Measurements from ENCODE around the gene TSPAN13. TPM values are rescaled to one million over a fixed set of nuclear protein-coding genes. Genes with fewer than 3 reads are reported as not detected.

The TSPAN13 gene
- total RNA-seq, 6 donors from 2014 or later = 16.8 to 178 (median 139) TPM

- Histone ChIP-seq H3K27ac (no peak overlapping the region), H3K9me3 (no peaks in the 10 kb centered on the region), H3K27me3 (no peaks in the 10 kb centered on the region), H3K4me3 (no peak overlapping the region), H3K4me1 (peaks cover 0 to 3% (median 0%) of the 10 kb centered on the region in 4 donors), H3K36me3 (no peaks in the 10 kb centered on the region)
- WGBS, 2 donors = 73 to 75% methylated on average over 1 of the region's 1 CpG
- TF ChIP-seq POLR2A (IDR thresholded peaks at IDR 0.05) (no peak), POLR2AphosphoS5 (IDR thresholded peaks at IDR 0.05) (no peak), EP300 (IDR thresholded peaks at IDR 0.05) (no peak), CTCF (IDR thresholded peaks at IDR 0.05) (no peak)
- ATAC-seq (ENCODE audit: low FRiP score in 2 of 2) (no peak), DNase-seq (no peak)
Measured at GRCh38 chr7:16817536-16817935, 64.0 kb downstream of the TSPAN13 start.

- no peak for ATAC-seq (ENCODE audit: low FRiP score in 2 of 2)
- Histone ChIP-seq H3K27me3 (no peaks in the 10 kb centered on the region), H3K36me3 (no peaks in the 10 kb centered on the region), H3K4me3 (no peak overlapping the region), H3K9me3 (no peaks in the 10 kb centered on the region), H3K4me1 (no peaks in the 10 kb centered on the region), H3K27ac (no peak overlapping the region)
- WGBS, 2 donors = 85 to 92% methylated on average over 3 of the region's 3 CpGs
- no peak for TF ChIP-seq EP300 (IDR thresholded peaks at IDR 0.05)
- no peak for TF ChIP-seq POLR2AphosphoS5 (IDR thresholded peaks at IDR 0.05)
- no peak for TF ChIP-seq CTCF (IDR thresholded peaks at IDR 0.05)
- no peak for TF ChIP-seq POLR2A (IDR thresholded peaks at IDR 0.05)
- no peak for DNase-seq
Measured at GRCh38 chr7:16818732-16819131, 65.2 kb downstream of the TSPAN13 start.

- Histone ChIP-seq H3K4me3 (no peak overlapping the region), H3K27me3 (no peaks in the 10 kb centered on the region), H3K27ac (no peak overlapping the region), H3K36me3 (no peaks in the 10 kb centered on the region), H3K9me3 (no peaks in the 10 kb centered on the region), H3K4me1 (no peaks in the 10 kb centered on the region)
- TF ChIP-seq POLR2AphosphoS5 (IDR thresholded peaks at IDR 0.05) (no peak), EP300 (IDR thresholded peaks at IDR 0.05) (no peak), CTCF (IDR thresholded peaks at IDR 0.05) (no peak), POLR2A (IDR thresholded peaks at IDR 0.05) (no peak)
- ATAC-seq (ENCODE audit: low FRiP score in 2 of 2) (no peak), DNase-seq (no peak)
- WGBS, 2 donors = 39 to 58% methylated on average over 3 of the region's 3 CpGs
Measured at GRCh38 chr7:16822029-16822428, 68.5 kb downstream of the TSPAN13 start.

- no peaks in the 10 kb centered on the region for H3K27me3 ChIP-seq
- no peaks in the 10 kb centered on the region for H3K36me3 ChIP-seq
- no peak for ATAC-seq (ENCODE audit: low FRiP score in 2 of 2)
- DNase-seq = no peak
- H3K9me3 ChIP-seq = no peaks in the 10 kb centered on the region
- no peak overlapping the region for H3K4me3 ChIP-seq
- no peaks in the 10 kb centered on the region for H3K4me1 ChIP-seq
- no peak for TF ChIP-seq EP300 (IDR thresholded peaks at IDR 0.05)
- no peak for TF ChIP-seq POLR2AphosphoS5 (IDR thresholded peaks at IDR 0.05)
- no peak for TF ChIP-seq POLR2A (IDR thresholded peaks at IDR 0.05)
- no peak for TF ChIP-seq CTCF (IDR thresholded peaks at IDR 0.05)
- H3K27ac ChIP-seq = no peak overlapping the region
Measured at GRCh38 chr7:16826060-16826459, 72.5 kb downstream of the TSPAN13 start.

- DNase-seq = no peak
- no peaks in the 10 kb centered on the region for H3K27me3 ChIP-seq
- no peaks in the 10 kb centered on the region for H3K9me3 ChIP-seq
- H3K4me1 ChIP-seq = no peaks in the 10 kb centered on the region
- no peaks in the 10 kb centered on the region for H3K36me3 ChIP-seq
- WGBS, 2 donors = 87 to 91% methylated on average over 1 of the region's 1 CpG
- no peak overlapping the region for H3K27ac ChIP-seq
- TF ChIP-seq EP300 (IDR thresholded peaks at IDR 0.05) (no peak), CTCF (IDR thresholded peaks at IDR 0.05) (no peak), POLR2AphosphoS5 (IDR thresholded peaks at IDR 0.05) (no peak), POLR2A (IDR thresholded peaks at IDR 0.05) (no peak)
- no peak for ATAC-seq (ENCODE audit: low FRiP score in 2 of 2)
- H3K4me3 ChIP-seq = no peak overlapping the region
Measured at GRCh38 chr7:16833373-16833772, 79.8 kb downstream of the TSPAN13 start.
